ENCODE data around the gene DPM2.

The DPM2 gene

DNA sequence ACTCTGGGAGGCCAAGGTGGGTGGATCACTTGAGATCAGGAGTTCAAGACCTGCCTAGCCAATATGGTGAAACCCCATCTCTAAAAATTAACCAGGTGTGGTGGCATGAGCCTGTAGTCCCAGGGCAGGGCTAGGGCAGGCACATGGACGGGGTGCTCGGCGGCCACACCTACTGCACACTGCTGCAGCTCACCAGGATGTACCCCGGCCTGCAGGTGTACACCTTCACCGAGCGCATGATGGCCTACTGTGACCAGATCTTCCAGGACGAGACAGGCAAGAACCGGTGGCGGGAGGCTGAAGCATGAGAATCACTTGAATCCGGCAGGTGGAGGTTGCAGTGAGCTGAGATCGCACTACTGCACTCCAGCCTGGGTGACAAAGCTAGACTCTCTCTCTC, 24.0 kb downstream of the DPM2 start:
- DNase-seq (ENCODE audit: low spot score in 2 of 2) = no peak
- H3K27ac Mint-ChIP-seq (ENCODE audit: low read depth) = no peak overlapping the region
- H3K9me3 Mint-ChIP-seq = no peaks in the 10 kb centered on the region
- H3K4me3 Mint-ChIP-seq = no peak overlapping the region
- no peak for ATAC-seq (replicated peaks; ENCODE audit: extremely low read depth, poor library complexity, severe bottlenecking)
- peaks cover 42% of the 10 kb centered on the region for H3K4me1 Mint-ChIP-seq
- peaks cover 28% of the 10 kb centered on the region for H3K36me3 Mint-ChIP-seq (ENCODE audit: insufficient read depth)
- H3K27me3 Mint-ChIP-seq = no peaks in the 10 kb centered on the region

DNA sequence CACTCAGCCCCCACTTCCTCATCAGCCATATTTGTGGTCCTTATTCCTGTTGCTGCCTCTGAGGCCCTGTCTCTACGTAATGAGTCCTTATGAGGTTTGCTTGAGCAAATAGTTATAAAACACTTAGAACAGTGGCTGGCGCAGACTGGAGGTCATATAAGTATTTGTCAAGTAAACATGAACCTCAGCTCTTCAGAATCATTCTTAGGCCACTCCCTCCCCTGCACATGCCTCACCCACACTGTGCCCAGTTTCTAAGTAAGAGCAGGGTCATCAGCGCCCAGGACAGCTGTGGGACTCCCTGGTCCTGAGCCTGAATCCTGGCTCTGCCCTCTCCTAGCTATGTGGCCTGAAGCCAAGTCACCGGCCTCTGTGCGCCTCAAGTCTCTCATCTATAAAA, 24.8 kb downstream of the DPM2 start:
- H3K9me3 Mint-ChIP-seq = no peaks in the 10 kb centered on the region
- peaks cover 27% of the 10 kb centered on the region for H3K36me3 Mint-ChIP-seq (ENCODE audit: insufficient read depth)
- DNase-seq (ENCODE audit: low spot score in 2 of 2) (no peak), ATAC-seq (replicated peaks; ENCODE audit: extremely low read depth, poor library complexity, severe bottlenecking) (no peak)
- H3K27me3 Mint-ChIP-seq = no peaks in the 10 kb centered on the region
- peaks cover 34% of the 10 kb centered on the region for H3K4me1 Mint-ChIP-seq
- no peak overlapping the region for H3K27ac Mint-ChIP-seq (ENCODE audit: low read depth)
- no peak overlapping the region for H3K4me3 Mint-ChIP-seq

DNA sequence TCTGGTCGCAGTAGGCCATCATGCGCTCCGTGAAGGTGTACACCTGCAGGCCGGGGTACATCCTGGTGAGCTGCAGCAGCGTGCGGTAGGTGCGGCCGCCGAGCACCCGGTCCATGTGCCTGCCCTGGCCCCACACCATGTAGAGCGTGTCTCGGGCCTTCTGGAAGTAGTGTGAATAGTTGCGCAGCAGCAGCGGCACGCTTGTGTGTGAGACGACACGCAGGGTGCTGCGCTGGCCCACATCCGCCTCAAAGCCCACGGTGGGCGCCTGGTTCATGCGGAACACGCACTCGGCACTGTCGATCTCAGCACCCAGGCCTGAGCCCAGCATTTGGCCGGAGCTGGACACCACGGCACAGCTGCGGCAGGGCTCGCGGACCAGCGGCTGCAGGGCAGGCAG, 25.4 kb downstream of the DPM2 start:
- Mint-ChIP-seq H3K27me3 (no peaks in the 10 kb centered on the region), H3K36me3 (ENCODE audit: insufficient read depth) (peaks cover 27% of the 10 kb centered on the region), H3K4me1 (peaks cover 30% of the 10 kb centered on the region), H3K4me3 (no peak overlapping the region), H3K27ac (ENCODE audit: low read depth) (no peak overlapping the region), H3K9me3 (no peaks in the 10 kb centered on the region)
- no peak for ATAC-seq (replicated peaks; ENCODE audit: extremely low read depth, poor library complexity, severe bottlenecking)
- no peak for DNase-seq (ENCODE audit: low spot score in 2 of 2)

DNA sequence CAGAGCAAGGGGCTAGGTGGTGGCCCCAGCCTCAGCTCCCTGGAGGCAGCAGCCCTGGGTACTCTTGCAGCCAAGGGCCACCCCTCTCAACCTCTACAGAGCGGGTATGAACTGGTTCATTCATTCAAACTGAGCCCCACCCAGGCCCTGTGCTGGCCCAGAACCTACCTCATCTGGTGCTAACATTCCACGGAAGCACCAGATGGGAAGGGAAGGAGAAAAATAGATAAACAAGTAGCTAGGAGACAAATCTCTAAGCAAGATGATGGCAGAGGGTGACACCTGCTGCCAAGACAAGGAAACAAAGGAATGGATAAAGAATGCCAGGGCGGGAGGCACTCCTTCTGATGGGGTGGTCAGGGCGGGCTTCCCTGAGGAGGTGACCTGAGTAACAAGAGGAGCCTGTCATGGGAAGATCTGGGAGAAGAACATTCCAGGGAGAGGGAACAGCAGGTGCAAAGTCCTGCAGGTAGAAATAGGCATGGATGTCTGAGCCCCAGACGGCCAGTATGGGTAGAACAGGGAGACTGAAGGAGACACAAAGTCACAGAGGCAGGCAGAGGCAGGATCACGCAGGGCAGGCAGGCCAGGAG, 26.9 kb downstream of the DPM2 start:
- no peaks in the 10 kb centered on the region for H3K27me3 Mint-ChIP-seq
- no peaks in the 10 kb centered on the region for H3K9me3 Mint-ChIP-seq
- ATAC-seq (replicated peaks; ENCODE audit: extremely low read depth, poor library complexity, severe bottlenecking) (no peak), DNase-seq (ENCODE audit: low spot score in 2 of 2) (no peak)
- no peak overlapping the region for H3K4me3 Mint-ChIP-seq
- peaks cover 22% of the 10 kb centered on the region for H3K4me1 Mint-ChIP-seq
- H3K36me3 Mint-ChIP-seq (ENCODE audit: insufficient read depth) = peaks cover 37% of the 10 kb centered on the region
- peak overlapping the region; percentile 60 for H3K27ac Mint-ChIP-seq (ENCODE audit: low read depth)

DNA sequence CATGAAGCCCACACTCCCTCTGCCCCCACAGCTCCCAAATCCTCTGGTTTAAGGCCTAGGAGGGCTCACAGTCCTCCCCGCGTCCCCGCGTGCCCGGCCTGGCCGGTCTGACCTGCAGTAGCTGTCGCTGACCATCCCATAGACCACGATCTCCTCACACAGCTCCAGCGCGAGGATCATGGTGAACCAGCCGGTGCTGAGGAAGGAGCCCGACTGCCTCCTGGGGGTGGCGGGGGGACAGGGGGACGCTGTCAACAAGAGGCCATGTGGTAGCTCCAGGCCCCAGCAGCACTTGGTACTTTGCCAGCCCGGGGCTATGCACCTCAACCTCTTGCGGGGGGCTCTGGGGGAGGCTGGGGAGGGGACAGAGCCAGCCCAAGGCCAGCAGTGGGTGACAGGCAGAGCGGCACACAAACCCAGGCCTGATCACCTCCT, 27.8 kb downstream of the DPM2 start:
- H3K27me3 Mint-ChIP-seq = no peaks in the 10 kb centered on the region
- H3K27ac Mint-ChIP-seq (ENCODE audit: low read depth) = no peak overlapping the region
- no peak overlapping the region for H3K4me3 Mint-ChIP-seq
- H3K9me3 Mint-ChIP-seq = no peaks in the 10 kb centered on the region
- no peak for ATAC-seq (replicated peaks; ENCODE audit: extremely low read depth, poor library complexity, severe bottlenecking)
- H3K4me1 Mint-ChIP-seq = peaks cover 21% of the 10 kb centered on the region
- H3K36me3 Mint-ChIP-seq (ENCODE audit: insufficient read depth) = peaks cover 43% of the 10 kb centered on the region
- no peak for DNase-seq (ENCODE audit: low spot score in 2 of 2)

DNA sequence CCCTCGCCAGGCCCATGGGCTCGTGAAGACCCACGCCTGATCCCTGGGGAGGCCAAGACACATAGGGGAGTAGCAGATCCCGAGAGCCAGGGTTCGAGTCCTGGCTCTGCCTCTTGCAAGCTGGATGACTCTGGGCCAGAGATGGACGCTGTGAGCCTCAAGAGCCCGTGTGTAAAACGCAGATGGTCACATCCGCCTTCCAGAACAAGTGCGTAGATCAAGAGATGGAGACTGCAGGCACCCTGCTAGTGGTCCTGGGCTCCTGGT, 29.1 kb downstream of the DPM2 start:
- no peak for ATAC-seq (replicated peaks; ENCODE audit: extremely low read depth, poor library complexity, severe bottlenecking)
- H3K36me3 Mint-ChIP-seq (ENCODE audit: insufficient read depth) = peaks cover 43% of the 10 kb centered on the region
- H3K9me3 Mint-ChIP-seq = no peaks in the 10 kb centered on the region
- H3K27ac Mint-ChIP-seq (ENCODE audit: low read depth) = no peak overlapping the region
- DNase-seq (ENCODE audit: low spot score in 2 of 2) = no peak
- peaks cover 33% of the 10 kb centered on the region for H3K4me1 Mint-ChIP-seq
- no peak overlapping the region for H3K4me3 Mint-ChIP-seq
- H3K27me3 Mint-ChIP-seq = no peaks in the 10 kb centered on the region

DNA sequence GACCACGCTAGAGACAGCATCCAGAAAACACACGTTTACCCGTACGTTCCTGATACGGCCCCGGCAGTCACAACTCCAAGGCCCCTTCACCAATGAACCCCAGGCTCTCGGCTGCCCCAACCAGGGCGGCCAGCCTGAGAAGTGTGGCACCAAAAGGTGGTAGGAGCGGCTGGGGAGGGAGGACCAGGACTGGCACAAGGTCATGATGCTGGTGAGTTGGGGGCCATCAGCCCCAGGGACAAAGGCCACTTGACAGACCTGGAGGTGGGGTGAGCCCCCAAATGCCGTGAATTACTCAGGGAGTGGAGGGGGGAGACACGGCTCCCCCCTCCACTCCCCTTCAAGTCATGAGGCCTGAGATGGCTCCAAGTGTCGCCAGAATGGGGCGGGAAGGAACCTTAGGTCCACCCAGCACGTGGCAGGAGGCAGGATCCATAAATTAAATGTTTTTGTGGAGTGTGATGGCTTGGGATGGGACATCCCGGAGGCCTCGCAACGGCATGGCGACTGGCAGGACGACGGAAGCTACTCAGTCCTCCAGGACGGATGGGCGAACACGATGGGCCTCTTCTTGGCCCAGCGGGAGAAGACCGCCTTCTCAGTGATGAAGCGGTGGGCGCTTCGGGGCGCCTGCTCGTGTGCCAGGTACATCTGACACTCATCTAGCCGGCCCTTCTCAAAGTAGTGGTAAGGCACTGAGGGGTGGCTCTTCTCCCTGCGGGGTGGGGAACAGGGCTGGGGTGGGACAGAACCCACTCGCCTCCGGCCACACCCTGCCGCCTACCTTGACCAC, 29.6 kb downstream of the DPM2 start:
- Mint-ChIP-seq H3K27me3 (no peaks in the 10 kb centered on the region), H3K4me3 (no peak overlapping the region), H3K27ac (ENCODE audit: low read depth) (peak overlapping the region; percentile 100), H3K36me3 (ENCODE audit: insufficient read depth) (peaks cover 42% of the 10 kb centered on the region), H3K4me1 (peaks cover 37% of the 10 kb centered on the region), H3K9me3 (no peaks in the 10 kb centered on the region)
- ATAC-seq (replicated peaks; ENCODE audit: extremely low read depth, poor library complexity, severe bottlenecking) (no peak), DNase-seq (ENCODE audit: low spot score in 2 of 2) (no peak)

DNA sequence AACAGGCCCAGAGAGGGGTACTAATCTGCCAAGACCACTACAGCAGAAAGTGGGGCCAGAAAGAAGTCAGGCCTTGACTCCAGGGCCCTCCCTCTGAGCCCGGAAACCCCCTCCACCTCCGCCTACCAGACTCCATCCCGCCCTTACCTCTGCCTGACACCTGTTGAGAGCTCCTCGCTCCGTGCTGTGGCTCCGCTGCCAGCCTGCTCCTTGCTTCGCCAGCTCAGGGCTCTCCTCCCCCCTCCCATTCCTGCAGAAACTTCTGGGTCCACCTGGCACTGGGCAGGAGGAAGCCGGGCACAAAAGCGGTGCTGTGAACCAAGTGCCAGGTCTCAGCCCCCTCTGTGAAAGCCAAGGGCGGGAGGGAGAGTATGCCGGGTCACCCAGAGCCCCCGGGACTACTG, 31.9 kb downstream of the DPM2 start:
- no peaks in the 10 kb centered on the region for H3K27me3 Mint-ChIP-seq
- peaks cover 37% of the 10 kb centered on the region for H3K4me1 Mint-ChIP-seq
- H3K4me3 Mint-ChIP-seq = peak overlapping the region; percentile 94
- H3K27ac Mint-ChIP-seq (ENCODE audit: low read depth) = peak overlapping the region; percentile 100
- DNase-seq (ENCODE audit: low spot score in 2 of 2) (peak; percentile 58 to 79), ATAC-seq (replicated peaks; ENCODE audit: extremely low read depth, poor library complexity, severe bottlenecking) (peak; percentile 80)
- no peaks in the 10 kb centered on the region for H3K9me3 Mint-ChIP-seq
- H3K36me3 Mint-ChIP-seq (ENCODE audit: insufficient read depth) = peaks cover 39% of the 10 kb centered on the region

DNA sequence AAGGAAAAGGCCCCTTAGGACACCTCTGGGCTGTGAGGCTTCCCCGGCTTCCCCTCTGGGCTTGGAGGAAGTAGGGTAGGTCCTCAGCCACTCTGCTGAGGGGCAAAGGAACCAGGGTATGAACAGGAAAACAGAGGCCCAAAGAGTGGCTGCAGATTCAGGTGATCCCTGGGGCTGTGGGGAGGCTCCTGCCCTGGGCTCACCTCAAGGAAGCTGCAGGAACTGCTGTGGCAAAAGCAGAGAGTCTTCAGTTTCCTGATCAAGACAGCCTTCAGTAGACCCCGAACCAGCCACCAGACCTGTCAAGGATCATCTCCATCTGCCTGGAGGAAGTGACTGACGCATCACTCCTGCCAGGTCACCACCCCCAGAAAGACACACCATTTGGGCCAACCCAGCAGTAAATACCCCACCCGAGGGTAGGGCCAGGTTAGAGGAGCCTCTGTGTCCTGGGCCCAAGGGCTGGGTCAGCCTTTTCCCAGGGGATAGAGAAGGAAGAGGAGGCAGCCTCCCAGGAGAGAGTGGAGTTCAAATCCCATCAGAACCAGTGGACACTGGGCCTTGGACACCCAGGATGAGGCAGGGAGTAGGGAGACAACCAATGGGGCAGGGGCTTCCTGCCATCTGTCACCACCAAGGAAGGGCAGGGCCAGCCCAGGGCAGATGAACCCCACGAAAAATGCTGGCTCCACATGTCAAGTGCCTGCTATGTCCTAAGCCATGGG, 32.5 kb downstream of the DPM2 start:
- H3K36me3 Mint-ChIP-seq (ENCODE audit: insufficient read depth) = peaks cover 36% of the 10 kb centered on the region
- peaks cover 34% of the 10 kb centered on the region for H3K4me1 Mint-ChIP-seq
- no peaks in the 10 kb centered on the region for H3K27me3 Mint-ChIP-seq
- H3K9me3 Mint-ChIP-seq = no peaks in the 10 kb centered on the region
- peak overlapping the region; percentile 94 for H3K4me3 Mint-ChIP-seq
- peak overlapping the region; percentile 100 for H3K27ac Mint-ChIP-seq (ENCODE audit: low read depth)
- ATAC-seq (replicated peaks; ENCODE audit: extremely low read depth, poor library complexity, severe bottlenecking) (peak; percentile 64), DNase-seq (ENCODE audit: low spot score in 2 of 2) (peak; percentile 40 to 71)

DNA sequence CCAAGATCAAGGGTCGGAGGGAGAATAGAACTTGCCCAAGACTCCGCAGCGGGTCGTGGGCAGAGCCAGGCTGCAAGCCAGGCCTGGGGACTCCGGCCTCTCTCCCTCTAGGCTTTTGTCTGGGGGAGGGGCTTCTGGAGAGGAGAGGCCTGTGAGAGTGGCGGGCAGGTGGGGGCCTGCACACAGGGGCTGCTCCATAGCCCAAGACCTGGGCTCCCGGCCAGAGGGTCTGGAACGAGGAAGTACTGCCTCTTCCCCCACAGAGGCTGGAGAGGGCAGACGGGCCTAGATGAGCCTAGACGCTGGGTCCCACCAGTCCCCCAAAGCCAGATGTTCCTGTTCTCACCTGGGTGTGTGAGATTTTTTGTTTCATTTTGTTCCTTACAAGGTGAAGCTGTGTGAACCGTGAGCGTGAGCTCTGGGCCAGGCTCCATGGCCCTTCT, 33.1 kb downstream of the DPM2 start:
- peaks cover 38% of the 10 kb centered on the region for H3K36me3 Mint-ChIP-seq (ENCODE audit: insufficient read depth)
- DNase-seq (ENCODE audit: low spot score in 2 of 2) (no peak), ATAC-seq (replicated peaks; ENCODE audit: extremely low read depth, poor library complexity, severe bottlenecking) (no peak)
- peak overlapping the region; percentile 100 for H3K27ac Mint-ChIP-seq (ENCODE audit: low read depth)
- peaks cover 34% of the 10 kb centered on the region for H3K4me1 Mint-ChIP-seq
- no peaks in the 10 kb centered on the region for H3K9me3 Mint-ChIP-seq
- peak overlapping the region; percentile 94 for H3K4me3 Mint-ChIP-seq
- H3K27me3 Mint-ChIP-seq = no peaks in the 10 kb centered on the region

DNA sequence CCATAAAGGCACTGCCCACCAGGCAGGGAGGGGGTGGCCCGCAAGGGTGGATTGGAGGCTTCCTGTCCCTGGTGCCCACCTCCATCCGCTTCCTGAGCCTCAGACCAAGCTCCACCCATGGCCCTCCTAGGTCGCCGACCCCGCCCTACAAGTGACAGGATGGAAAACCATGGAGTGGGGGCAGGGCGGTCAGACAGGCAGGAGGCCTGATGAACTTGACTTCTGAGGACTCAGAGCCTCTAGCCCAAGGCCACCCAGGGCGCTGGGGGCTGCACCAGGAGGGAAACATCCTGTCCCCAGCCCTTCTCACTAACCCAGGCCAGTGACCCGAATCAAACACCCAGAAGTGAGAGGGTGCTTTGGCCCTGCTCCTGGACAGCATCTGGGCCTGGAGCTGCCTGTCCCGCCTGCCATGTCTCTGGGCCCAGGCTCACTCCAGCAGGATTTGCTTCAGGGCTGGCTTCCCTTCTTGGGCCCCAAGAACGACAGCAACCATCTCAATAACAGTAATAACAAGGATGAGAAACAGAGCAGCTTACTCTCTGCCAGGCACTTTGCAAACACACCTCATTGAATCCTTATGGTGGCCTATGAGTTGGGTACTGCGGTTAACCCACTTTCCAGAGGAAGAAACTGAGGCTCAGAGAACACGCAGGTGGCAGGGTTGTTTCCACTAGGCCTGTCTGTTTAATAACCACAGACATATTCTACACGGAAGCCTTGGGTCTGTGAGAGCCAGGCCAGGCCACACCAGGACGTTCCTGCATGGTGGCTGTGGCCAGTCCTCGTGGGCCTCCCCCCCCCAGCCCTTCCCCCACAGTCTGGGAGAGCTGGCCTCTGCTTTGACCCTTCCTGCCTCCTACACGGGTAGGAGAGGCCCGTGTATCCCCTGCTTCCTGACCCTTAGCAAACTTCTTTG, 33.8 kb downstream of the DPM2 start:
- peak in 1 of 2 donors; percentile 41 for DNase-seq (ENCODE audit: low spot score in 2 of 2)
- peak overlapping the region; percentile 94 for H3K4me3 Mint-ChIP-seq
- H3K27me3 Mint-ChIP-seq = no peaks in the 10 kb centered on the region
- peaks cover 38% of the 10 kb centered on the region for H3K36me3 Mint-ChIP-seq (ENCODE audit: insufficient read depth)
- H3K27ac Mint-ChIP-seq (ENCODE audit: low read depth) = peak overlapping the region; percentile 100
- peaks cover 34% of the 10 kb centered on the region for H3K4me1 Mint-ChIP-seq
- no peaks in the 10 kb centered on the region for H3K9me3 Mint-ChIP-seq
- no peak for ATAC-seq (replicated peaks; ENCODE audit: extremely low read depth, poor library complexity, severe bottlenecking)
